ENCODE measurements around the gene KCNQ1. TPM values are rescaled to one million over a fixed set of nuclear protein-coding genes. Genes with fewer than 3 reads are reported as not detected.

Gene KCNQ1
- total RNA-seq, 1 experiment from 2014 or later: 10.7 TPM

- ATAC-seq: no peak
- no peaks in the 10 kb centered on the region for H3K27me3 ChIP-seq (ENCODE audit: insufficient read depth, low read length)
- BruUV-seq (replicated peaks): no TSS peak
- RAD21 ChIA-PET (ENCODE audit: low non-redundant PET in 1 of 2, low total read pairs in 2 of 2, uncharacterized antibody in 2 of 2, unreplicated experiment in 2 of 2): no interaction called here
- no peak overlapping the region for H3K4me3 ChIP-seq (replicated peaks in 1 of 2; ENCODE audit: low read depth in 1 of 2, low read length in 2 of 2)
- intact Hi-C loops (cut with micrococcal nuclease): no loop called here
- no peak overlapping the region for H3K9ac ChIP-seq (ENCODE audit: low read length)
- POLR2A ChIA-PET: no interaction called here
- CTCF ChIA-PET: no interaction called here
- no peak overlapping the region for H3K4me2 ChIP-seq (ENCODE audit: low read length)
- H3K9me2 ChIP-seq (ENCODE audit: insufficient read depth): no peaks in the 10 kb centered on the region
- H2AFZ ChIP-seq (ENCODE audit: low read depth, low read length, poor library complexity, severe bottlenecking): no peak overlapping the region
- no peaks in the 10 kb centered on the region for H4K20me1 ChIP-seq (ENCODE audit: insufficient read depth)
- peaks cover 4% of the 10 kb centered on the region in 2 experiments; a peak in 2 of 4 replicates for H3K9me3 ChIP-seq (ENCODE audit: control insufficient read depth in 1 of 2, insufficient read depth in 1 of 2, low read depth in 1 of 2, low read length in 2 of 2)
- H3K79me2 ChIP-seq (ENCODE audit: insufficient read depth, low read length): no peaks in the 10 kb centered on the region
- H3K27ac ChIP-seq (ENCODE audit: low read depth, low read length): no peak overlapping the region
- no peaks in the 10 kb centered on the region for H3K4me1 ChIP-seq (ENCODE audit: control insufficient read depth in 1 of 2, insufficient read depth in 2 of 2, low read length in 2 of 2)
- no peaks in the 10 kb centered on the region for H3K36me3 ChIP-seq (ENCODE audit: control insufficient read depth in 1 of 2, insufficient read depth in 2 of 2, low read length in 2 of 2)
- TF ChIP-seq MAX (IDR thresholded peaks at IDR 0.05): no peak
- no peak for TF ChIP-seq CBX3 (IDR thresholded peaks at IDR 0.05; ENCODE audit: low read depth)
- no peak for TF ChIP-seq POLR2AphosphoS5 (IDR thresholded peaks at IDR 0.05; ENCODE audit: low read depth, low read length)
- TF ChIP-seq EGR1 (IDR thresholded peaks at IDR 0.05; ENCODE audit: low read depth): no peak
- no peak for TF ChIP-seq ELF1 (IDR thresholded peaks at IDR 0.05; ENCODE audit: borderline replicate concordance, low read depth)
- no peak for TF ChIP-seq EZH2 (IDR thresholded peaks at IDR 0.05)
- DNase-seq (ENCODE audit: low read depth, low spot score): no peak
These were observed 218.7 kb downstream of the KCNQ1 start for GRCh38 chr11:2663506-2663905.

GRCh38 chr11:2663915-2664314 is 219.1 kb downstream of the KCNQ1 start:
- ChIA-PET CTCF (no interaction called here), RAD21 (ENCODE audit: low non-redundant PET in 1 of 2, low total read pairs in 2 of 2, uncharacterized antibody in 2 of 2, unreplicated experiment in 2 of 2) (no interaction called here), POLR2A (no interaction called here)
- DNase-seq (ENCODE audit: low read depth, low spot score): no peak
- TF ChIP-seq EGR1 (IDR thresholded peaks at IDR 0.05; ENCODE audit: low read depth) (no peak), MAX (IDR thresholded peaks at IDR 0.05) (no peak), ZFX (IDR thresholded peaks at IDR 0.05) (no peak), TCF7L2 (IDR thresholded peaks at IDR 0.05; ENCODE audit: borderline replicate concordance, extremely low read depth, insufficient read depth, insufficient read length) (no peak), SP1 (IDR thresholded peaks at IDR 0.05; ENCODE audit: low read depth) (no peak), JUND (IDR thresholded peaks at IDR 0.05) (no peak), ELF1 (IDR thresholded peaks at IDR 0.05; ENCODE audit: borderline replicate concordance, low read depth) (no peak), YY1 (IDR thresholded peaks at IDR 0.05; ENCODE audit: extremely low read depth, insufficient replicate concordance, low read depth, low read length) (no peak), EZH2 (IDR thresholded peaks at IDR 0.05) (no peak), EZH2phosphoT487 (IDR thresholded peaks at IDR 0.05; ENCODE audit: borderline replicate concordance) (no peak), CEBPB (IDR thresholded peaks at IDR 0.05; ENCODE audit: low read depth) (no peak), CTCF (IDR thresholded peaks at IDR 0.05 in 2 of 3, conservative IDR thresholded peaks at IDR 0.05 in 1 of 3; ENCODE audit: borderline replicate concordance in 1 of 3, insufficient read depth in 1 of 3, low read depth in 2 of 3, low read length in 2 of 3) (no peak)
- H3K9ac ChIP-seq (ENCODE audit: low read length): no peak overlapping the region
- no peaks in the 10 kb centered on the region for H3K27me3 ChIP-seq (ENCODE audit: insufficient read depth, low read length)
- peaks cover 4% of the 10 kb centered on the region in 2 experiments; a peak in 2 of 4 replicates for H3K9me3 ChIP-seq (ENCODE audit: control insufficient read depth in 1 of 2, insufficient read depth in 1 of 2, low read depth in 1 of 2, low read length in 2 of 2)
- no peak overlapping the region for H3K4me2 ChIP-seq (ENCODE audit: low read length)
- H4K20me1 ChIP-seq (ENCODE audit: insufficient read depth): no peaks in the 10 kb centered on the region
- BruUV-seq (replicated peaks): no TSS peak
- H2AFZ ChIP-seq (ENCODE audit: low read depth, low read length, poor library complexity, severe bottlenecking): no peak overlapping the region
- no peak for ATAC-seq
- H3K27ac ChIP-seq (ENCODE audit: low read depth, low read length): no peak overlapping the region
- no peaks in the 10 kb centered on the region for H3K79me2 ChIP-seq (ENCODE audit: insufficient read depth, low read length)
- H3K9me2 ChIP-seq (ENCODE audit: insufficient read depth): no peaks in the 10 kb centered on the region
- H3K4me3 ChIP-seq (replicated peaks in 1 of 2; ENCODE audit: low read depth in 1 of 2, low read length in 2 of 2): no peak overlapping the region
- intact Hi-C loops (cut with micrococcal nuclease): no loop called here
- H3K4me1 ChIP-seq (ENCODE audit: control insufficient read depth in 1 of 2, insufficient read depth in 2 of 2, low read length in 2 of 2): no peaks in the 10 kb centered on the region
- no peaks in the 10 kb centered on the region for H3K36me3 ChIP-seq (ENCODE audit: control insufficient read depth in 1 of 2, insufficient read depth in 2 of 2, low read length in 2 of 2)
